ENCODE data around the gene WNT10A. TPM values are rescaled to one million over a fixed set of nuclear protein-coding genes. Genes with fewer than 3 reads are reported as not detected.
A peak's percentile ranks its signal among the peaks of the same experiment; 100 is the strongest.

WNT10A gene
- total and polyA plus RNA-seq, 9 of the 15 experiments (the other 6 are each of a cell fraction or from before 2014, with no cell fraction given) = not detected

DNA sequence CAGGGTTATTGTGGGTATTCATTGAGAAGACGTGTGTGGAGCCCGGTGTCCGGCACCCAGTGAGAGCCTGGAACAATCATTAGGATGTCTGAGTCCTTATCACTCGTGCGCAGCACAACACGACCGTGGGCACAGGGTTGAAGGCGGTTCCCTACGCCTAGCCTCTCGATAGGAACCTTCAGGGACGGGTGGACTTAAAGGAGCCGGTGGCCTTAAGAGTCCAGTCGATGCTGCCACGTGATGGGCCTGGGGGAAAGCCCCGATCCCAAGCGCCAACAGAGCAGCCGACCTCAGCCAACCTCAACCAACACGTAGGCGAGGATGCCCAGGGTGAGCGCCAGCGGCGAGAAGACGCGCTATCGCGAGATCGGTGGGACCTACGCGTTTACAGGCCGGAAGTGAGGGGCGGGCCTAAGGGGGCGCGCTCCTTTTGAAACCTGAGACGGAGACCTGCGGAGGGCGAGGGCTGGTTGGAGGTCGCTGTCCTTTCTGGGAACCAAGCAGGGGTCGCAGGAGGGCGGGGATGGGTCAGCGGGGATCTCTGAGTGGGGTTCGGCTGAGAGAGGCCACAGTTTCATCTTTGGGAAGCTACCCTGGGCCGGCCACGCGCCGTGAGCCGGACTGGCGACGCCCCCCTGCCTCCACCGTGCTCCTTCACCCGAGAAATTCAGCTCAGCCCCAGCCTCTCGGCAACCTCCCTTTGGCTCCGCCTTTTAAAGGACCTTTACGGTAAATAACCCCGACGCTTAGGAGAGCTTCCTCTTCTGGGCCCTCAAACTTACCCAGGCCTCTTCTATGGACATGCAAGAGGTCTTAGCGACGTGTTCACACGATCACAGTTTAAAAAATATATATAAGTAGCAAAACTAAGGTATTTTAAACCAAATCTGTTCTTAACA is 28.3 kb downstream of the WNT10A start (continued):
- TF ChIP-seq THAP12 (CRISPR knock-in tag; IDR thresholded peaks at IDR 0.05) = no peak
- no peak for TF ChIP-seq CC2D1A (IDR thresholded peaks at IDR 0.05)
- TF ChIP-seq ZNF511 (CRISPR knock-in tag; IDR thresholded peaks at IDR 0.05) = peak; percentile 47; the same call in 1 of the 2 replicates
- TF ChIP-seq NFIX (CRISPR knock-in tag; IDR thresholded peaks at IDR 0.05; ENCODE audit: low read depth) = no peak
- peak; percentile 93 for TF ChIP-seq ARHGAP35 (IDR thresholded peaks at IDR 0.05; ENCODE audit: partially characterized antibody)
- TF ChIP-seq, protein P1, sequence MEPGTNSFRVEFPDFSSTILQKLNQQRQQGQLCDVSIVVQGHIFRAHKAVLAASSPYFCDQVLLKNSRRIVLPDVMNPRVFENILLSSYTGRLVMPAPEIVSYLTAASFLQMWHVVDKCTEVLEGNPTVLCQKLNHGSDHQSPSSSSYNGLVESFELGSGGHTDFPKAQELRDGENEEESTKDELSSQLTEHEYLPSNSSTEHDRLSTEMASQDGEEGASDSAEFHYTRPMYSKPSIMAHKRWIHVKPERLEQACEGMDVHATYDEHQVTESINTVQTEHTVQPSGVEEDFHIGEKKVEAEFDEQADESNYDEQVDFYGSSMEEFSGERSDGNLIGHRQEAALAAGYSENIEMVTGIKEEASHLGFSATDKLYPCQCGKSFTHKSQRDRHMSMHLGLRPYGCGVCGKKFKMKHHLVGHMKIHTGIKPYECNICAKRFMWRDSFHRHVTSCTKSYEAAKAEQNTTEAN (CRISPR knock-in tag; IDR thresholded peaks at IDR 0.05) = no peak
- TF ChIP-seq E2F4 (CRISPR knock-in tag; IDR thresholded peaks at IDR 0.05; ENCODE audit: low read depth) = peak; percentile 97
- peak; percentile 57; the same call in 1 of the 2 replicates for TF ChIP-seq MTA3 (IDR thresholded peaks at IDR 0.05; ENCODE audit: borderline replicate concordance)
- TF ChIP-seq, protein P2, sequence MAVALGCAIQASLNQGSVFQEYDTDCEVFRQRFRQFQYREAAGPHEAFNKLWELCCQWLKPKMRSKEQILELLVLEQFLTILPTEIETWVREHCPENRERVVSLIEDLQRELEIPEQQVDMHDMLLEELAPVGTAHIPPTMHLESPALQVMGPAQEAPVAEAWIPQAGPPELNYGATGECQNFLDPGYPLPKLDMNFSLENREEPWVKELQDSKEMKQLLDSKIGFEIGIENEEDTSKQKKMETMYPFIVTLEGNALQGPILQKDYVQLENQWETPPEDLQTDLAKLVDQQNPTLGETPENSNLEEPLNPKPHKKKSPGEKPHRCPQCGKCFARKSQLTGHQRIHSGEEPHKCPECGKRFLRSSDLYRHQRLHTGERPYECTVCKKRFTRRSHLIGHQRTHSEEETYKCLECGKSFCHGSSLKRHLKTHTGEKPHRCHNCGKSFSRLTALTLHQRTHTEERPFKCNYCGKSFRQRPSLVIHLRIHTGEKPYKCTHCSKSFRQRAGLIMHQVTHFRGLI (CRISPR knock-in tag; IDR thresholded peaks at IDR 0.05) = no peak
- no peak for TF ChIP-seq ZNF77 (CRISPR knock-in tag; IDR thresholded peaks at IDR 0.05)
- peak; percentile 74 for TF ChIP-seq TBP (optimal IDR thresholded peaks at IDR 0.05; ENCODE audit: low read depth, low read length)
- TF ChIP-seq ZNF589 (CRISPR knock-in tag; IDR thresholded peaks at IDR 0.05; ENCODE audit: low read depth) = no peak
- TF ChIP-seq NCOA1 (IDR thresholded peaks at IDR 0.05; ENCODE audit: low read depth) = no peak
- TF ChIP-seq, protein P3, sequence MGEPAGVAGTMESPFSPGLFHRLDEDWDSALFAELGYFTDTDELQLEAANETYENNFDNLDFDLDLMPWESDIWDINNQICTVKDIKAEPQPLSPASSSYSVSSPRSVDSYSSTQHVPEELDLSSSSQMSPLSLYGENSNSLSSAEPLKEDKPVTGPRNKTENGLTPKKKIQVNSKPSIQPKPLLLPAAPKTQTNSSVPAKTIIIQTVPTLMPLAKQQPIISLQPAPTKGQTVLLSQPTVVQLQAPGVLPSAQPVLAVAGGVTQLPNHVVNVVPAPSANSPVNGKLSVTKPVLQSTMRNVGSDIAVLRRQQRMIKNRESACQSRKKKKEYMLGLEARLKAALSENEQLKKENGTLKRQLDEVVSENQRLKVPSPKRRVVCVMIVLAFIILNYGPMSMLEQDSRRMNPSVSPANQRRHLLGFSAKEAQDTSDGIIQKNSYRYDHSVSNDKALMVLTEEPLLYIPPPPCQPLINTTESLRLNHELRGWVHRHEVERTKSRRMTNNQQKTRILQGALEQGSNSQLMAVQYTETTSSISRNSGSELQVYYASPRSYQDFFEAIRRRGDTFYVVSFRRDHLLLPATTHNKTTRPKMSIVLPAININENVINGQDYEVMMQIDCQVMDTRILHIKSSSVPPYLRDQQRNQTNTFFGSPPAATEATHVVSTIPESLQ (CRISPR knock-in tag; IDR thresholded peaks at IDR 0.05) = 0 out of 2 replicates have a peak, but pooled peaks have one; percentile 71
- no peak for TF ChIP-seq SMARCA4 (IDR thresholded peaks at IDR 0.05)
- TF ChIP-seq KAT8 (IDR thresholded peaks at IDR 0.05; ENCODE audit: low read depth) = no peak
- peak; percentile 88 for TF ChIP-seq POLR2A (conservative IDR thresholded peaks at IDR 0.05)

Measured in K562 (cell line).